Type B pancreatic cell (in vitro differentiated cells): Measurements from ENCODE around the gene VSTM4. TPM values are rescaled to one million over a fixed set of nuclear protein-coding genes. Genes with fewer than 3 reads are reported as not detected.

Experiments used
- DNase-seq: peaks from one replicate; pipeline ENCODE4 v3.0.0; 2021; ENCODE audit warnings: mixed read lengths; ENCODE audit not compliant: unreplicated experiment; ENCODE audit errors: extremely low spot score
- H3K27ac Mint-ChIP-seq: 2 replicates; pipeline ENCODE4 v1.8.0; 2021; ENCODE audit warnings: mild to moderate bottlenecking, mixed read lengths
- H3K27me3 Mint-ChIP-seq: 2 replicates; pipeline ENCODE4 v1.8.0; 2021; ENCODE audit warnings: mixed read lengths
- H3K36me3 Mint-ChIP-seq: 2 replicates; pipeline ENCODE4 v1.8.0; 2021; ENCODE audit warnings: mixed read lengths
- H3K4me1 Mint-ChIP-seq: one replicate; pipeline ENCODE4 v1.8.0; 2021; ENCODE audit warnings: mixed read lengths; ENCODE audit not compliant: unreplicated experiment
- H3K4me3 Mint-ChIP-seq: 2 replicates; pipeline ENCODE4 v1.8.0; 2021; ENCODE audit warnings: mild to moderate bottlenecking, mixed read lengths
- H3K9me3 Mint-ChIP-seq: 2 replicates; pipeline ENCODE4 v1.8.0; 2021; ENCODE audit warnings: mixed read lengths
- total RNA-seq: library from RNA; stranded (reverse); gene quantifications from 2 replicates; pipeline ENCODE4 v1.2.1, GENCODE V29; 2021; ENCODE audit warnings: low replicate concordance
- TF ChIP-seq, protein P1 (sequence below): fragments of 200-600 bp; sonication (generic); conservative IDR thresholded peaks from 2 replicates; pipeline ENCODE4 v1.5.0; 2021; ENCODE audit warnings: antibody characterized with exemption, mild to moderate bottlenecking

The VSTM4 gene
- total RNA-seq, 1 donor from 2014 or later: 2.6 TPM

- Mint-ChIP-seq H3K27me3 (peaks cover 5% of the 10 kb centered on the region), H3K27ac (no peak overlapping the region), H3K36me3 (no peaks in the 10 kb centered on the region), H3K4me3 (no peak overlapping the region), H3K4me1 (no peaks in the 10 kb centered on the region), H3K9me3 (no peaks in the 10 kb centered on the region)
- TF ChIP-seq, protein P1, sequence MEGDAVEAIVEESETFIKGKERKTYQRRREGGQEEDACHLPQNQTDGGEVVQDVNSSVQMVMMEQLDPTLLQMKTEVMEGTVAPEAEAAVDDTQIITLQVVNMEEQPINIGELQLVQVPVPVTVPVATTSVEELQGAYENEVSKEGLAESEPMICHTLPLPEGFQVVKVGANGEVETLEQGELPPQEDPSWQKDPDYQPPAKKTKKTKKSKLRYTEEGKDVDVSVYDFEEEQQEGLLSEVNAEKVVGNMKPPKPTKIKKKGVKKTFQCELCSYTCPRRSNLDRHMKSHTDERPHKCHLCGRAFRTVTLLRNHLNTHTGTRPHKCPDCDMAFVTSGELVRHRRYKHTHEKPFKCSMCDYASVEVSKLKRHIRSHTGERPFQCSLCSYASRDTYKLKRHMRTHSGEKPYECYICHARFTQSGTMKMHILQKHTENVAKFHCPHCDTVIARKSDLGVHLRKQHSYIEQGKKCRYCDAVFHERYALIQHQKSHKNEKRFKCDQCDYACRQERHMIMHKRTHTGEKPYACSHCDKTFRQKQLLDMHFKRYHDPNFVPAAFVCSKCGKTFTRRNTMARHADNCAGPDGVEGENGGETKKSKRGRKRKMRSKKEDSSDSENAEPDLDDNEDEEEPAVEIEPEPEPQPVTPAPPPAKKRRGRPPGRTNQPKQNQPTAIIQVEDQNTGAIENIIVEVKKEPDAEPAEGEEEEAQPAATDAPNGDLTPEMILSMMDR: no peak
- DNase-seq: no peak
Measured at GRCh38 chr10:49036638-49037037, 78.7 kb downstream of the VSTM4 start.

DNA sequence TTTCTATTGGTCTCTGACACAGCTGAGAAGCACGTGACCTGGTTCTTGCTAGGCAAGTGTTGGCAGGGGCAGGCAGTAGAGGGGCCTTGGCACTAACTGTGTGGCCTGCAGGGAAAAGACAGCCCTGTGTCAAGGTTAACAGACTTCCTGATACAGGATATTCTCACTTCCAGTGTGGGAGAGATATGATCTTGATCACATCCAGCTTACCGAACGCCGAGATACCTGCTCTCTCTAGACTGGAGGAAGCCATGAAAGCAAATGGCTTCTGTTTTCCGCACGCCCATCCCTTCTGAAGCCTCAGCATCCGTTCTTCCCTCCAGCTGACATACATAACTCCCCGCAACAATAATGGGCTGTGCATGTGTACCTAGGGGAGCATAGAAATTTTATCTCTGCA lies 79.4 kb downstream of the VSTM4 start:
- no peak overlapping the region for H3K4me3 Mint-ChIP-seq
- no peak overlapping the region for H3K27ac Mint-ChIP-seq
- DNase-seq: no peak
- TF ChIP-seq, protein P1: no peak
- peaks cover 5% of the 10 kb centered on the region for H3K27me3 Mint-ChIP-seq
- no peaks in the 10 kb centered on the region for H3K4me1 Mint-ChIP-seq
- H3K9me3 Mint-ChIP-seq: no peaks in the 10 kb centered on the region
- H3K36me3 Mint-ChIP-seq: no peaks in the 10 kb centered on the region

DNA sequence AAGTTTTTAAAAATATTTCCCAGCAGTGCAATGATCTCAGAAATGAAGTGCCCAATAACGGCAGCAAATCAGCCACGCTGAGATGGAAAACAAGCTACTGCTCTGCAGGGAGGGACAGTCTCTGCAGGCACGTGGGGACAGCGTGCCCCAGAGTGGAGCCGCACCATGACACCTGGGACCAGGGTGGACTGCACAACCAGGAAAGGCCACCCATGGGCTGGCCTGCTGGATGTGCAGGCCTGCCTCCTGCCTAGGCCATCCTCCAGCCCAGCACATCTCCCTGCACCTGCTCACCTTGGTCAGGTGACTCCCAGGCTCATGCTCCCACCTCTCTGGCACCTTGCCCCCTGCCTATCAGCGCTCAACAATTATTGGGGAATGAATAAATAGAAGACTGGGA lies 80.4 kb downstream of the VSTM4 start:
- no peaks in the 10 kb centered on the region for H3K36me3 Mint-ChIP-seq
- TF ChIP-seq, protein P1: no peak
- H3K27me3 Mint-ChIP-seq: peaks cover 5% of the 10 kb centered on the region
- no peak for DNase-seq
- H3K4me1 Mint-ChIP-seq: no peaks in the 10 kb centered on the region
- H3K9me3 Mint-ChIP-seq: no peaks in the 10 kb centered on the region
- H3K4me3 Mint-ChIP-seq: no peak overlapping the region
- H3K27ac Mint-ChIP-seq: no peak overlapping the region

DNA sequence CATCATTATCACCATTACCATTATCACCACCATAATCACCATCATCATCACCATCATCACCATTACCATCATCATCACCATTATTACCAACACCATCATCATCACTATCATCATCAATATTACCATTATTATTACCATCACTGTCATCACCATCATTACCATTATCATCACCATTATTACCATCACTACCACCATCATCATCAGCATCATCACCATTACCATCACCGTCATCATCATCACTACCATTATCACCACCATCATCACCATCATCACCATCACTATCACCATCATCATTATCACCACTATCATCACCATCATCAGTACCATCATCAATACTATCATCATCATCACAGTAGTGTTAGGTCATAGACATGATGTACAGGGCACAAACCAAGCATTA lies 81.4 kb downstream of the VSTM4 start:
- no peak overlapping the region for H3K27ac Mint-ChIP-seq
- TF ChIP-seq, protein P1: no peak
- H3K27me3 Mint-ChIP-seq: peaks cover 5% of the 10 kb centered on the region
- H3K4me1 Mint-ChIP-seq: peaks cover 1% of the 10 kb centered on the region
- DNase-seq: no peak
- H3K4me3 Mint-ChIP-seq: no peak overlapping the region
- no peaks in the 10 kb centered on the region for H3K36me3 Mint-ChIP-seq
- H3K9me3 Mint-ChIP-seq: no peaks in the 10 kb centered on the region

DNA sequence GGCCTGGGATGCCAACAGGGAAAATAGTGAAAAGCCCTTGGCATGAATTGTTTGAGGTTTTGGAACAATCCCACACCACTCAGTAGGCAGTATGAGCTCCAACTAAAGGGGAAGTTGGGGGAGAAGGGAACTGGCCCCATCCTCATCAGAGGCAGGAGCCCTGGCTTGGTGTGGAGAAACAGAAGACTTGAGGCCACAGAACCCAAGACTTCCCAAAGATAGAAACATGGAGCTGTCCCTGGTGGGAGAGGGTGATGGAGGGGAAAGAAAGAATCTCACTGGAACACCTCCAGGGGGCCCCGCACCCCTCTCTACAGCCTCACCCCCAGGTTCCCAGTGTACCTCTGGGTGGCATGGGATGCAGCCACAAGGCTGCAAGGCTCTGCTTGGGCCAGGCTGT lies 85.7 kb downstream of the VSTM4 start:
- Mint-ChIP-seq H3K27me3 (peaks cover 15% of the 10 kb centered on the region), H3K27ac (no peak overlapping the region), H3K4me3 (no peak overlapping the region), H3K9me3 (no peaks in the 10 kb centered on the region), H3K36me3 (no peaks in the 10 kb centered on the region), H3K4me1 (peaks cover 7% of the 10 kb centered on the region)
- no peak for DNase-seq
- TF ChIP-seq, protein P1: no peak

GRCh38 chr10:49028639-49029038 lies 86.7 kb downstream of the VSTM4 start:
- Mint-ChIP-seq H3K9me3 (no peaks in the 10 kb centered on the region), H3K27me3 (peaks cover 15% of the 10 kb centered on the region)

More at GRCh38 chr10:49028639-49029038, 86.7 kb downstream of the VSTM4 start:
- peaks cover 7% of the 10 kb centered on the region for H3K4me1 Mint-ChIP-seq
- H3K36me3 Mint-ChIP-seq: no peaks in the 10 kb centered on the region
- H3K4me3 Mint-ChIP-seq: no peak overlapping the region
- TF ChIP-seq, protein P1: no peak
- H3K27ac Mint-ChIP-seq: no peak overlapping the region
- DNase-seq: no peak
